CD14-positive monocyte (primary cell): ENCODE measurements around the gene ELF3. TPM values are rescaled to one million over a fixed set of nuclear protein-coding genes. Genes with fewer than 3 reads are reported as not detected.

Source experiments
- polyA plus RNA-seq, 3 donors: library from polyadenylated mRNA; depleted of rRNA in 1 of 3; unstranded in 2 of 3; stranded (reverse) in 1 of 3; fragments of 300-500 nt in 2 of 3; fragments of >200 nt in 1 of 3; fragmentation: Illumina TruSeq in 2 of 3; gene quantifications; 1 replicate in 2 of 3; 2 replicates in 1 of 3; pipeline ENCODE4 v1.2.3, GENCODE V29; 2012 to 2021
- small RNA-seq: library from RNA; depleted of rRNA; stranded (forward); fragments of <200 nt; gene quantifications from one replicate; pipeline ENCODE3, GENCODE V24; 2012; ENCODE audit warnings: low read depth; ENCODE audit not compliant: insufficient read length

The ELF3 gene
- polyA plus RNA-seq, 3 donors = 10.2 TPM; not detected in 2

Small RNA genes within 50 kb of the gene (small RNA-seq; reads per million reads assigned to genes)
- gene AL691482.1 (not detected), gene AL691482.2 (not detected), gene MIR6740 (0.94 reads per million), gene RF00156 (not detected)

Other genes with a start within 250 kb of the ELF3 start
- gene IPO9, start 181.4 kb upstream of the ELF3 start, polyA plus RNA-seq = 10 to 100 TPM; 11.3 to 12.6 (median 12.0) TPM
- gene SHISA4, start 121.7 kb upstream of the ELF3 start, polyA plus RNA-seq = 1 to 10 TPM; 1.5 to 3.1 (median 2.3) TPM
- not detected for gene LMOD1, start 64.0 kb upstream of the ELF3 start, polyA plus RNA-seq
- gene TIMM17A, start 55.1 kb upstream of the ELF3 start, polyA plus RNA-seq = 10 to 100 TPM; 27.4 to 50.3 (median 45.4) TPM
- 100 to 1,000 TPM; 108 to 153 (median 127) TPM for gene RNPEP, start 27.9 kb upstream of the ELF3 start, polyA plus RNA-seq
- gene GPR37L1, start 112.3 kb downstream of the ELF3 start, polyA plus RNA-seq = under 1 TPM in 2 of 3 donors, not detected in 1; 0.06 to 0.13 TPM
- 100 to 1,000 TPM in 1 of 3 donors, 10 to 100 TPM in 2; 12.4 to 123 (median 14.8) TPM for gene ARL8A, start 134.2 kb downstream of the ELF3 start, polyA plus RNA-seq
- 10 to 100 TPM in 1 of 3 donors, 1 to 10 TPM in 2; 4.0 to 18.8 (median 8.3) TPM for gene PTPN7, start 150.0 kb downstream of the ELF3 start, polyA plus RNA-seq
- not detected for gene LGR6, start 183.2 kb downstream of the ELF3 start, polyA plus RNA-seq